ENCODE measurements around the gene ADAMTS2.

GRCh38 chr5:179171251-179171815, 173.9 kb downstream of the ADAMTS2 start:
- TF ChIP-seq CTCF (IDR thresholded peaks at IDR 0.05; ENCODE audit: insufficient read depth, low read length, poor library complexity, severe bottlenecking) (no peak), EZH2phosphoT487 (conservative IDR thresholded peaks at IDR 0.05; ENCODE audit: low read length) (no peak)
